ENCODE data around the gene PAXX.

Gene PAXX

GRCh38 chr9:136962163-136962562 lies 30.1 kb upstream of the PAXX start:
- DNase-seq (ENCODE audit: low read depth), result no peak
- TF ChIP-seq CTCF (IDR thresholded peaks at IDR 0.05; ENCODE audit: control insufficient read depth, extremely low read depth, insufficient read depth), result no peak
- H3K4me3 ChIP-seq (ENCODE audit: low read depth, low read length), result no peak overlapping the region

GRCh38 chr9:136962701-136963248 lies 29.4 kb upstream of the PAXX start:
- TF ChIP-seq CTCF (IDR thresholded peaks at IDR 0.05; ENCODE audit: control insufficient read depth, extremely low read depth, insufficient read depth), result no peak
- H3K4me3 ChIP-seq (ENCODE audit: low read depth, low read length), result no peak overlapping the region
- no peak for DNase-seq (ENCODE audit: low read depth)

- no peak for TF ChIP-seq CTCF (IDR thresholded peaks at IDR 0.05; ENCODE audit: control insufficient read depth, extremely low read depth, insufficient read depth)
- no peak overlapping the region for H3K4me3 ChIP-seq (ENCODE audit: low read depth, low read length)
- DNase-seq (ENCODE audit: low read depth), result no peak
Observed at GRCh38 chr9:136963341-136963740, 28.9 kb upstream of the PAXX start.

- DNase-seq (ENCODE audit: low read depth), result no peak
- no peak for TF ChIP-seq CTCF (IDR thresholded peaks at IDR 0.05; ENCODE audit: control insufficient read depth, extremely low read depth, insufficient read depth)
- no peak overlapping the region for H3K4me3 ChIP-seq (ENCODE audit: low read depth, low read length)
Observed at GRCh38 chr9:136963751-136964150, 28.5 kb upstream of the PAXX start.

GRCh38 chr9:136964171-136964689 lies 28.0 kb upstream of the PAXX start:
- TF ChIP-seq CTCF (IDR thresholded peaks at IDR 0.05; ENCODE audit: control insufficient read depth, extremely low read depth, insufficient read depth), result no peak
- no peak for DNase-seq (ENCODE audit: low read depth)
- no peak overlapping the region for H3K4me3 ChIP-seq (ENCODE audit: low read depth, low read length)

- no peak for DNase-seq (ENCODE audit: low read depth)
- no peak for TF ChIP-seq CTCF (IDR thresholded peaks at IDR 0.05; ENCODE audit: control insufficient read depth, extremely low read depth, insufficient read depth)
- H3K4me3 ChIP-seq (ENCODE audit: low read depth, low read length), result no peak overlapping the region
Observed at GRCh38 chr9:136964833-136965422, 27.3 kb upstream of the PAXX start.

Measured in LNCaP clone FGC (cell line).